DOHH2 (cell line): ENCODE data around the gene VTN.

ENCODE experiments used
- H3F3A ChIP-seq: fragments of 200-600 bp; sonication (generic), shearing (Covaris generic); 2 replicates; pipeline ENCODE4 v1.6.0; 2016; ENCODE audit warnings: antibody characterized with exemption, mild to moderate bottlenecking; ENCODE audit not compliant: control insufficient read depth, insufficient read depth
- H3K27ac ChIP-seq: fragments of 200-600 bp; sonication (generic); 2 replicates; pipeline ENCODE4 v1.5.1; 2014; ENCODE audit warnings: low read depth, mild to moderate bottlenecking, low read length, moderate library complexity
- H3K27me3 ChIP-seq: fragments of 200-600 bp; sonication (generic); 2 replicates; pipeline ENCODE4 v1.6.1; 2014; ENCODE audit warnings: mild to moderate bottlenecking, low read length, mixed read lengths; ENCODE audit not compliant: control insufficient read depth
- H3K36me3 ChIP-seq: fragments of 200-600 bp; sonication (generic); 2 replicates; pipeline ENCODE4 v1.6.1; 2014; ENCODE audit warnings: mild to moderate bottlenecking, low read length, moderate library complexity, mixed read lengths; ENCODE audit not compliant: control insufficient read depth
- H3K4me1 ChIP-seq: fragments of 200-600 bp; sonication (generic); 2 replicates; pipeline ENCODE4 v1.6.1; 2014; ENCODE audit warnings: mild to moderate bottlenecking, low read length, mixed read lengths; ENCODE audit not compliant: control insufficient read depth
- H3K4me2 ChIP-seq: fragments of 200-600 bp; sonication (generic); 2 replicates; pipeline ENCODE4 v1.6.0; 2014; ENCODE audit warnings: mild to moderate bottlenecking, low read length, moderate library complexity
- H3K4me3 ChIP-seq: fragments of 200-600 bp; sonication (generic); 2 replicates; pipeline ENCODE4 v1.5.1; 2014; ENCODE audit warnings: mild to moderate bottlenecking, low read length, mixed read lengths
- H3K79me2 ChIP-seq: fragments of 200-600 bp; sonication (generic); 2 replicates; pipeline ENCODE4 v1.6.1; 2014; ENCODE audit warnings: mild to moderate bottlenecking, low read length, mixed read lengths; ENCODE audit not compliant: control insufficient read depth
- H3K9me2 ChIP-seq: fragments of 200-600 bp; sonication (generic); replicated peaks from 2 replicates; pipeline ENCODE4 v1.6.1; 2014; ENCODE audit warnings: mild to moderate bottlenecking, low read length, mixed read lengths; ENCODE audit not compliant: control insufficient read depth
- H3K9me3 ChIP-seq: fragments of 200-600 bp; sonication (generic); 2 replicates; pipeline ENCODE4 v1.6.1; 2014; ENCODE audit warnings: antibody characterized with exemption, low read length, mixed read lengths; ENCODE audit not compliant: control insufficient read depth, insufficient read depth
- H4K20me1 ChIP-seq: fragments of 200-600 bp; sonication (generic); 2 replicates; pipeline ENCODE4 v1.6.0; 2014; ENCODE audit warnings: low read depth, mild to moderate bottlenecking, antibody characterized with exemption, low read length, moderate library complexity; ENCODE audit not compliant: control insufficient read depth, insufficient read depth
- EZH2phosphoT487 ChIP-seq: fragments of 200-600 bp; sonication (generic); IDR thresholded peaks from 2 replicates; pipeline ENCODE4 v1.6.1; 2017; ENCODE audit warnings: borderline replicate concordance, mild to moderate bottlenecking, antibody characterized with exemption, low read length, moderate library complexity, mixed read lengths
- TF ChIP-seq, protein P1 (sequence below): fragments of 200-600 bp; sonication (generic); IDR thresholded peaks from one replicate; pipeline ENCODE4 v1.5.1; 2014; ENCODE audit warnings: antibody characterized with exemption, mild to moderate bottlenecking, low read depth, low read length; ENCODE audit not compliant: poor library complexity, severe bottlenecking

Gene VTN

DNA sequence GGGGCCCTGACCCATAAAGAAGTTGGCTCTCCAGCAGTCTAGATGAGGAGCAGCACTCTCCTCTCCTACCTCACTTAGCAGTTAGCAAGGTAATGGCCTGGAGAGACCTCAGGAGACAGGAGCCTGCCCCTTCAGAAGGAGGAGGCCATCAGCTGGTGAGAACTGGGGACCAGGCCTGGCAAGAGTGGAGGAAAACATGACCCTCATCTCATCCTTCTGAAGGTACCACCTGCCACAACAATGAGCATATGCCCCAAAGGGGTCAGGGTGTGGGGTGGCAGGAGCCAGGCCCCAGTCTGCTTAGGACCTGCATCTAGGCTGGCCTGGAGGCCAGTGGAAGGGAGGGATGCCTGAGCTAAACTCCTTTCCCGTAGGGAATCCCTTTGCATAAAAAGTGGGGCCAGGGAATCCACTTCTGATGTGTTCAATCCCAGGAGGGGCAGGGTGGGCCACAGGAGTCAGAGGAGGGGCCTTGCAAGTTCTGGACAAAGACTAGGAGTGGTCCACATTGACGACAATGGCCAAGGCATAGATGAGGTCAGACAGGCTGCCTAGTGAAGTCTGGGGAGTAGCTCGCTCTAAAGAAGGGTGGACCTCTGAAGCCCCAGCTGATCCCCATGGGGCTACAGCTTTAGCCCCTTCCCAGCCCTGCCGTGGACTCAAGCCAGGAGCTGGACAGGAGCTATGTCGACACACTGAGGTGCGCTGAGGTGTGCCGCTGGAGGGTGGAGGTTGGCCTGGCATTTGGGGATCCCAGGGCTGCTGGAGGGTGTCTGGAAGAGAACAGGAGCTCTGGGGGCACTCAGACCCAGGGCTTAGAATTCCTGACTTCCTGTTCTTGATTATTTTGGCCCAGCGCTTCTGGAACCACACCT lies 6.1 kb downstream of the VTN start:
- H3K4me1 ChIP-seq, result no peaks in the 10 kb centered on the region
- no peaks in the 10 kb centered on the region for H4K20me1 ChIP-seq
- H3F3A ChIP-seq, result no peaks in the 10 kb centered on the region
- no peaks in the 10 kb centered on the region for H3K9me2 ChIP-seq
- peaks cover 36% of the 10 kb centered on the region for H3K36me3 ChIP-seq
- H3K9me3 ChIP-seq, result no peaks in the 10 kb centered on the region
- peaks cover 2% of the 10 kb centered on the region for H3K79me2 ChIP-seq
- no peak for TF ChIP-seq EZH2phosphoT487
- TF ChIP-seq, protein P1, sequence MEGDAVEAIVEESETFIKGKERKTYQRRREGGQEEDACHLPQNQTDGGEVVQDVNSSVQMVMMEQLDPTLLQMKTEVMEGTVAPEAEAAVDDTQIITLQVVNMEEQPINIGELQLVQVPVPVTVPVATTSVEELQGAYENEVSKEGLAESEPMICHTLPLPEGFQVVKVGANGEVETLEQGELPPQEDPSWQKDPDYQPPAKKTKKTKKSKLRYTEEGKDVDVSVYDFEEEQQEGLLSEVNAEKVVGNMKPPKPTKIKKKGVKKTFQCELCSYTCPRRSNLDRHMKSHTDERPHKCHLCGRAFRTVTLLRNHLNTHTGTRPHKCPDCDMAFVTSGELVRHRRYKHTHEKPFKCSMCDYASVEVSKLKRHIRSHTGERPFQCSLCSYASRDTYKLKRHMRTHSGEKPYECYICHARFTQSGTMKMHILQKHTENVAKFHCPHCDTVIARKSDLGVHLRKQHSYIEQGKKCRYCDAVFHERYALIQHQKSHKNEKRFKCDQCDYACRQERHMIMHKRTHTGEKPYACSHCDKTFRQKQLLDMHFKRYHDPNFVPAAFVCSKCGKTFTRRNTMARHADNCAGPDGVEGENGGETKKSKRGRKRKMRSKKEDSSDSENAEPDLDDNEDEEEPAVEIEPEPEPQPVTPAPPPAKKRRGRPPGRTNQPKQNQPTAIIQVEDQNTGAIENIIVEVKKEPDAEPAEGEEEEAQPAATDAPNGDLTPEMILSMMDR, result no peak
- H3K4me3 ChIP-seq, result no peak overlapping the region
- no peak overlapping the region for H3K4me2 ChIP-seq
- H3K27ac ChIP-seq, result no peak overlapping the region
- H3K27me3 ChIP-seq, result no peaks in the 10 kb centered on the region

DNA sequence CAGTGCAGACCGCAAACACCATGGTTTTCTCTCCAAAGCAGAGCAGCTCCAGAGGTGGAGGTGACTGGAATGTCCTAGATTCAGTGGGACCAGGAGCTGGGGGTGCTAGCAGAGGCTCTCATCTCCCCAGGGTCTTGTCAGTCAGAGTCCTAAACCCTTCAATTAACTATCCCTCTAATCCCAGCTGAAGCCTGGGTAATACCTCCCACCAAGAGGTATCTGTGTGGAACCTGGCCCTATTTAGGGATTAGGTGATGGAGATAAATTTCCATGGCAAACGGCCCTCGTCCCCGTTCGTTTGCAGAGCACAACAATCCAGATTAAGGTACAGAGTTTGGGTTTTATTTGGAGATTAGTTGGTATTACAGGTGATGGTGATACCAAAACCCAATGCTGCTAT lies 6.9 kb downstream of the VTN start:
- Histone ChIP-seq H4K20me1 (no peaks in the 10 kb centered on the region), H3K27ac (no peak overlapping the region), H3K9me3 (no peaks in the 10 kb centered on the region), H3K4me3 (no peak overlapping the region), H3K79me2 (peaks cover 10% of the 10 kb centered on the region), H3K36me3 (peaks cover 41% of the 10 kb centered on the region), H3K27me3 (no peaks in the 10 kb centered on the region), H3K4me2 (no peak overlapping the region), H3F3A (no peaks in the 10 kb centered on the region), H3K9me2 (no peaks in the 10 kb centered on the region), H3K4me1 (peaks cover 7% of the 10 kb centered on the region)
- TF ChIP-seq EZH2phosphoT487, result no peak
- TF ChIP-seq, protein P1, result no peak

DNA sequence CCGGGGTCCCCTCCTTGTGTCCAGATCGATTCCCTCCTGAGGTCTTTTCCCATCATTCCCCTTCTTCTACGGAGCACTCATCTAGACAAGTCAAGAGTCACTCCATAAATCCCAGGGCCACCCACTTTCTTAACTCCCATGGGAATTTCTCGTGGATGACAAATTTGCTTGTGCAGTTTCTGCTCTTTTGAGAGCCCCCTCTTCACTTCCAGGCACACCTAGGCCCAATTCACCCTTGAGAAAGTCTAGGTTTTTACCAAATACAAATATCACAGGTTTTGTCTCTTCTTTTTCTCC lies 12.3 kb downstream of the VTN start:
- Histone ChIP-seq H3K4me1 (peaks cover 19% of the 10 kb centered on the region), H3K9me3 (no peaks in the 10 kb centered on the region), H3K4me2 (peak overlapping the region; percentile 79), H3K36me3 (peaks cover 66% of the 10 kb centered on the region), H4K20me1 (no peaks in the 10 kb centered on the region), H3K27ac (no peak overlapping the region), H3K9me2 (no peaks in the 10 kb centered on the region), H3F3A (no peaks in the 10 kb centered on the region), H3K27me3 (no peaks in the 10 kb centered on the region), H3K4me3 (peak overlapping the region; percentile 93), H3K79me2 (peaks cover 43% of the 10 kb centered on the region)
- TF ChIP-seq, protein P1, result no peak
- no peak for TF ChIP-seq EZH2phosphoT487
